B cell (primary cell): ENCODE data around the gene XG. TPM values are rescaled to one million over a fixed set of nuclear protein-coding genes. Genes with fewer than 3 reads are reported as not detected.
"Not testable (repeated sequence)": the region's sequence is repeated elsewhere in the genome, so short reads cannot be mapped to it uniquely, and the experiment has no call there.

Experiments used
- ATAC-seq: fragments of 200-7000 bp; cut with Tn5 transposase; one replicate; pipeline ENCODE4 v1.10.0; 2021; ENCODE audit warnings: low read depth, mild to moderate bottlenecking, moderate number of reproducible peaks, moderate library complexity
- CTCF ChIA-PET: fragments of 350-600 bp; sonication (Branson Sonifier 250); formaldehyde crosslinking; loops from one replicate; lab custom pipeline; 2021; ENCODE audit warnings: antibody characterized with exemption, inconsistent platforms; lab: Charles Lee
- POLR2A ChIA-PET: fragments of 350-600 bp; sonication (Branson Sonifier 250); formaldehyde crosslinking; loops from one replicate; lab custom pipeline; 2021; ENCODE audit warnings: antibody characterized with exemption; lab: Charles Lee
- DNase-seq: peaks from one replicate; pipeline ENCODE4 v3.0.0; 2013
- H2AFZ ChIP-seq: 2 replicates; pipeline ENCODE4 v1.6.1; 2012; ENCODE audit warnings: mild to moderate bottlenecking, low read depth, low read length; ENCODE audit not compliant: insufficient read depth, poor library complexity, severe bottlenecking
- H3K27ac ChIP-seq, 2 donors: 1 replicate in 1 of 2; 2 replicates in 1 of 2; pipeline ENCODE4 v1.5.1; 2012 to 2013; ENCODE audit warnings: low read length in 2 of 2, mild to moderate bottlenecking in 2 of 2, moderate library complexity in 1 of 2
- H3K27me3 ChIP-seq, 4 experiments: fragments of 200-600 bp in 1 of 4; sonication (generic) in 1 of 4; replicated peaks in 1 of 4; 1 replicate in 2 of 4; 2 replicates in 2 of 4; pipeline versions ENCODE4 v1.6.1 to v1.7.0; 2013 to 2016; ENCODE audit warnings: low read length in 3 of 4, mild to moderate bottlenecking in 2 of 4, mixed read lengths in 1 of 4, moderate library complexity in 1 of 4; ENCODE audit not compliant: insufficient read depth in 4 of 4, control insufficient read depth in 3 of 4; ENCODE audit errors: control extremely low read depth in 1 of 4
- H3K36me3 ChIP-seq, 2 experiments: replicated peaks in 1 of 2; 1 replicate in 1 of 2; 2 replicates in 1 of 2; pipeline versions ENCODE4 v1.6.1 to v1.7.1; 2013; ENCODE audit warnings: low read length in 1 of 2; ENCODE audit not compliant: insufficient read depth in 2 of 2, control insufficient read depth in 1 of 2; ENCODE audit errors: control extremely low read depth in 1 of 2, extremely low read depth in 1 of 2
- H3K4me1 ChIP-seq, 2 donors: fragments of 200-600 bp in 1 of 2; sonication (generic) in 1 of 2; 1 replicate in 1 of 2; 2 replicates in 1 of 2; pipeline versions ENCODE4 v1.5.1 to v1.6.1; 2013 to 2017; ENCODE audit warnings: low read length in 2 of 2; ENCODE audit not compliant: control insufficient read depth in 2 of 2, insufficient read depth in 2 of 2
- H3K4me2 ChIP-seq: replicated peaks from 2 replicates; pipeline ENCODE3; 2012; ENCODE audit warnings: mild to moderate bottlenecking, low read depth, low read length; ENCODE audit not compliant: poor library complexity, severe bottlenecking
- H3K4me3 ChIP-seq, 5 experiments: fragments of 200-600 bp in 1 of 5; sonication (generic) in 1 of 5; 1 replicate in 3 of 5; 2 replicates in 2 of 5; pipeline versions ENCODE4 v1.5.1 to v1.7.0; 2011 to 2016; ENCODE audit warnings: low read length in 4 of 5, mild to moderate bottlenecking in 4 of 5, low read depth in 2 of 5, control low read depth in 1 of 5, moderate library complexity in 1 of 5; ENCODE audit not compliant: insufficient read depth in 1 of 5; ENCODE audit errors: control extremely low read depth in 1 of 5, extremely low read depth in 1 of 5
- H3K79me2 ChIP-seq: fragments of 200-600 bp; sonication (generic); one replicate; pipeline ENCODE4 v1.6.0; 2016; ENCODE audit warnings: low read length; ENCODE audit not compliant: control insufficient read depth, insufficient read depth
- H3K9ac ChIP-seq: fragments of 200-600 bp; sonication (generic); 2 replicates; pipeline ENCODE4 v1.6.1; 2017; ENCODE audit warnings: mild to moderate bottlenecking, low read length, moderate library complexity
- H3K9me3 ChIP-seq, 3 donors: one replicate each; pipeline versions ENCODE4 v1.6.1 to v1.7.1; 2013; ENCODE audit warnings: low read length in 2 of 3; ENCODE audit not compliant: control insufficient read depth in 2 of 3, insufficient read depth in 1 of 3; ENCODE audit errors: control extremely low read depth in 1 of 3
- H4K20me1 ChIP-seq: 2 replicates; pipeline ENCODE4 v1.6.0; 2012; ENCODE audit warnings: mild to moderate bottlenecking, low read length; ENCODE audit not compliant: insufficient read depth, control insufficient read depth, poor library complexity, severe bottlenecking
- H3K27ac Mint-ChIP-seq: one replicate; pipeline ENCODE4 v1.8.0; 2021; ENCODE audit warnings: mixed read lengths
- H3K27me3 Mint-ChIP-seq: one replicate; pipeline ENCODE4 v1.8.0; 2021; ENCODE audit warnings: mixed read lengths
- H3K4me1 Mint-ChIP-seq: one replicate; pipeline ENCODE4 v1.8.0; 2021; ENCODE audit warnings: mixed read lengths
- H3K4me3 Mint-ChIP-seq: one replicate; pipeline ENCODE4 v1.8.0; 2021; ENCODE audit warnings: mixed read lengths
- H3K9me3 Mint-ChIP-seq: one replicate; pipeline ENCODE4 v1.8.0; 2022; ENCODE audit warnings: mixed read lengths; ENCODE audit not compliant: insufficient read depth
- EZH2 ChIP-seq: IDR thresholded peaks from 2 replicates; pipeline ENCODE4 v1.6.1; 2012; ENCODE audit warnings: borderline replicate concordance, low read depth, mild to moderate bottlenecking, moderate library complexity, low read length; ENCODE audit not compliant: insufficient read depth, poor library complexity, severe bottlenecking
- WGBS: methylation state at CpG from one replicate; pipeline ENCODE4 v1.1.5; 2013; ENCODE audit warnings: missing lambda C conversion rate; ENCODE audit not compliant: insufficient coverage; 5-methylcytosine and 5-hydroxymethylcytosine counted together
- intact Hi-C: fragments of 100-400 bp; cut with micrococcal nuclease; formaldehyde crosslinking; loops from one replicate; pipeline ENCODE4 v1.10.0; 2022
- polyA plus RNA-seq: library from polyadenylated mRNA; depleted of rRNA; stranded (reverse); fragments of >200 nt; gene quantifications from 2 replicates; pipeline ENCODE4 v1.2.3, GENCODE V29; 2012
- total RNA-seq, 2 donors: library from RNA; stranded (reverse); fragments of 120-200 nt in 1 of 2; gene quantifications; 1 replicate in 1 of 2; 2 replicates in 1 of 2; pipeline versions ENCODE4 v1.2.3 to v1.2.4, GENCODE V29; 2013 to 2022
- TF ChIP-seq, protein P1 (sequence below): fragments of 200-600 bp; IDR thresholded peaks from one replicate; pipeline ENCODE4 v1.8.0; 2022; ENCODE audit warnings: antibody characterized with exemption, mild to moderate bottlenecking

The XG gene
- total and polyA plus RNA-seq, 2 donors (not counting 1 experiment from before 2014, with no cell fraction given): 0.03 TPM; not detected in 1

GRCh38 chrX:2764766-2765548, 13.1 kb downstream of the XG start:
- H3K27me3 Mint-ChIP-seq, ATAC-seq: not testable (repeated sequence)

DNA sequence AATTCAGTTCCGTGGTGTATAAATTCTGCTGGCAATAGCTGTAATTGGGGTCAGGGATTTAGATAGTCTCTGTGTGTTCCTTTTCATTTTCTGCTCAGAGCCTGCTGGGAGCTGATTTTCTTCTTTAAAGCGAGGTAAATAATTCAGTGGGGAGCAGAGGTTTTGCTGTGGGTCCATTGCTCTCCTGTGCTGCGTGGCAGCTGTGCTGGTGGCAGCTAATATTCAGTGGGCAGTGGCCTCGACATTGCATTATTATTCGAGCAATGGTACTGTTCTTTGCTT, 13.7 kb downstream of the XG start:
- no peak overlapping the region for H3K27ac Mint-ChIP-seq
- no peaks in the 10 kb centered on the region for H3K36me3 ChIP-seq
- ATAC-seq: no peak
- no peak overlapping the region for H3K9ac ChIP-seq
- ChIA-PET CTCF (no interaction called here), POLR2A (no interaction called here)
- no peak overlapping the region for H3K4me3 Mint-ChIP-seq
- H3K4me3 ChIP-seq: no peak overlapping the region
- DNase-seq: no peak
- H3K4me1 Mint-ChIP-seq: no peaks in the 10 kb centered on the region
- peaks cover 0 to 7% (median 0%) of the 10 kb centered on the region in 4 experiments for H3K27me3 ChIP-seq
- H3K9me3 ChIP-seq: no peaks in the 10 kb centered on the region
- TF ChIP-seq EZH2: no peak
- TF ChIP-seq, protein P1, sequence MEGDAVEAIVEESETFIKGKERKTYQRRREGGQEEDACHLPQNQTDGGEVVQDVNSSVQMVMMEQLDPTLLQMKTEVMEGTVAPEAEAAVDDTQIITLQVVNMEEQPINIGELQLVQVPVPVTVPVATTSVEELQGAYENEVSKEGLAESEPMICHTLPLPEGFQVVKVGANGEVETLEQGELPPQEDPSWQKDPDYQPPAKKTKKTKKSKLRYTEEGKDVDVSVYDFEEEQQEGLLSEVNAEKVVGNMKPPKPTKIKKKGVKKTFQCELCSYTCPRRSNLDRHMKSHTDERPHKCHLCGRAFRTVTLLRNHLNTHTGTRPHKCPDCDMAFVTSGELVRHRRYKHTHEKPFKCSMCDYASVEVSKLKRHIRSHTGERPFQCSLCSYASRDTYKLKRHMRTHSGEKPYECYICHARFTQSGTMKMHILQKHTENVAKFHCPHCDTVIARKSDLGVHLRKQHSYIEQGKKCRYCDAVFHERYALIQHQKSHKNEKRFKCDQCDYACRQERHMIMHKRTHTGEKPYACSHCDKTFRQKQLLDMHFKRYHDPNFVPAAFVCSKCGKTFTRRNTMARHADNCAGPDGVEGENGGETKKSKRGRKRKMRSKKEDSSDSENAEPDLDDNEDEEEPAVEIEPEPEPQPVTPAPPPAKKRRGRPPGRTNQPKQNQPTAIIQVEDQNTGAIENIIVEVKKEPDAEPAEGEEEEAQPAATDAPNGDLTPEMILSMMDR: no peak
- H3K27ac ChIP-seq: no peak overlapping the region
- H3K27me3 Mint-ChIP-seq: peaks cover 12% of the 10 kb centered on the region
- no peaks in the 10 kb centered on the region for H3K4me1 ChIP-seq
- intact Hi-C loops: no loop called here
- H3K79me2 ChIP-seq: no peaks in the 10 kb centered on the region
- H2AFZ ChIP-seq: no peak overlapping the region
- peaks cover 2% of the 10 kb centered on the region for H3K9me3 Mint-ChIP-seq
- H4K20me1 ChIP-seq: no peaks in the 10 kb centered on the region
- H3K4me2 ChIP-seq: no peak overlapping the region
- 89% methylated on average over 5 of the region's 5 CpGs for WGBS

More at GRCh38 chrX:2764766-2765548, 13.1 kb downstream of the XG start:
- POLR2A ChIA-PET, H3K4me2 ChIP-seq, H3K27ac Mint-ChIP-seq, H3K36me3 ChIP-seq, H3K4me1 Mint-ChIP-seq, CTCF ChIA-PET, H3K27ac ChIP-seq, H3K27me3 ChIP-seq, H3K79me2 ChIP-seq, H3K4me1 ChIP-seq, H3K4me3 Mint-ChIP-seq, H3K9me3 ChIP-seq, H3K9ac ChIP-seq, H2AFZ ChIP-seq, intact Hi-C loops, H3K9me3 Mint-ChIP-seq, DNase-seq, H4K20me1 ChIP-seq, H3K4me3 ChIP-seq: not testable (repeated sequence)
- WGBS: 82% methylated on average over 9 of the region's 19 CpGs
